OCI-LY1 (cell line): ENCODE measurements around the gene BBOF1.

Source experiments
- H2AFZ ChIP-seq: fragments of 200-600 bp; sonication (generic), shearing (Covaris generic); 2 replicates; pipeline ENCODE4 v1.6.0; 2014; ENCODE audit warnings: antibody characterized with exemption, mild to moderate bottlenecking, low read length
- H3F3A ChIP-seq: fragments of 200-600 bp; sonication (generic), shearing (Covaris generic); 2 replicates; pipeline ENCODE4 v1.6.0; 2014; ENCODE audit warnings: mild to moderate bottlenecking, antibody characterized with exemption, low read length, moderate library complexity; ENCODE audit not compliant: insufficient read depth
- H3K27ac ChIP-seq: fragments of 200-600 bp; sonication (generic); 2 replicates; pipeline ENCODE4 v1.5.1; 2014; ENCODE audit warnings: low read length, mixed run types, mild to moderate bottlenecking, low read depth; ENCODE audit not compliant: poor library complexity, severe bottlenecking
- H3K27me3 ChIP-seq: fragments of 200-600 bp; sonication (generic); 2 replicates; pipeline ENCODE4 v1.6.0; 2014; ENCODE audit warnings: antibody characterized with exemption, mild to moderate bottlenecking, low read length, moderate library complexity; ENCODE audit not compliant: insufficient read depth
- H3K36me3 ChIP-seq: fragments of 200-600 bp; sonication (generic); 2 replicates; pipeline ENCODE4 v1.6.1; 2014; ENCODE audit warnings: mild to moderate bottlenecking, antibody characterized with exemption, low read length, moderate library complexity, mixed read lengths; ENCODE audit not compliant: insufficient read depth
- H3K4me1 ChIP-seq: fragments of 200-600 bp; sonication (generic); 2 replicates; pipeline ENCODE4 v1.5.1; 2014; ENCODE audit warnings: mild to moderate bottlenecking, low read length, moderate library complexity; ENCODE audit not compliant: insufficient read depth, severe bottlenecking
- H3K4me2 ChIP-seq: fragments of 200-600 bp; sonication (generic), shearing (Covaris generic); 2 replicates; pipeline ENCODE4 v1.6.1; 2014; ENCODE audit warnings: low read length
- H3K4me3 ChIP-seq: fragments of 200-600 bp; sonication (generic); 2 replicates; pipeline ENCODE4 v1.5.1; 2014; ENCODE audit warnings: low read length, low read depth, mild to moderate bottlenecking, mixed read lengths; ENCODE audit not compliant: poor library complexity, severe bottlenecking
- H3K79me2 ChIP-seq: fragments of 200-600 bp; shearing (Covaris generic); 2 replicates; pipeline ENCODE4 v1.6.1; 2016; ENCODE audit warnings: mixed run types, low read length, mixed read lengths; ENCODE audit not compliant: insufficient read depth
- H3K9ac ChIP-seq: fragments of 200-600 bp; sonication (generic), shearing (Covaris generic); 2 replicates; pipeline ENCODE4 v1.6.1; 2014; ENCODE audit warnings: mild to moderate bottlenecking, low read length, mixed read lengths
- H3K9me2 ChIP-seq: fragments of 200-600 bp; sonication (generic), shearing (Covaris generic); 2 replicates; pipeline ENCODE4 v1.6.1; 2014; ENCODE audit warnings: low read depth, mild to moderate bottlenecking, low read length, mixed read lengths
- H3K9me3 ChIP-seq: fragments of 200-600 bp; shearing (Covaris generic); 2 replicates; pipeline ENCODE4 v1.6.1; 2014; ENCODE audit warnings: low read length, mixed read lengths
- H4K20me1 ChIP-seq: fragments of 200-600 bp; sonication (generic), shearing (Covaris generic); 2 replicates; pipeline ENCODE4 v1.6.0; 2016; ENCODE audit warnings: mild to moderate bottlenecking, low read length; ENCODE audit not compliant: insufficient read depth
- EZH2 ChIP-seq: fragments of 200-600 bp; sonication (generic), shearing (Covaris generic); IDR thresholded peaks from 2 replicates; pipeline ENCODE4 v1.8.0; 2017; ENCODE audit warnings: borderline replicate concordance, mixed run types, mild to moderate bottlenecking, antibody characterized with exemption, low read length, moderate library complexity, mixed read lengths
- TF ChIP-seq, protein P1 (sequence below): fragments of 200-600 bp; sonication (generic), shearing (Covaris generic); IDR thresholded peaks from 2 replicates; pipeline ENCODE4 v1.5.1; 2017; ENCODE audit warnings: mild to moderate bottlenecking, antibody characterized with exemption, low read length, moderate library complexity, mixed read lengths

The BBOF1 gene

DNA sequence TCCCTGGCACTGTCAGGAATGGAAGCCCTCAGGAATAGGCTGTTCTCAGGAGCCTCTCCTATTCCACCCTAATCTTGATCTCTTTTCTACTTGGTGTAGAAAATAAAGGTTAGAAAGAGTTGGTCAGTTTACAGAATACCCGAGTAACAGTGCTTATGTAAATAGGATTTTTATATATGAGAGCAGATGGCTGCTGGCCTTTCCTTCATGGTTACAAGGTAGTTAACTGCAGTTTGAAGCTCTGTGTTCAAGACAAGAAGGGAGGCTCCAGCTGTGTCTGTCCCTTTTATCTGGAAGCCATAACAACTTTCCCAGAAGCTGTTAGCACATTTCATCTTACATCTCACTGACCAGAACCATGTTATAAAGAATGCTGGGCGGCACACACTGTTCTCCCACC, 23.1 kb downstream of the BBOF1 start:
- H3K4me1 ChIP-seq: no peaks in the 10 kb centered on the region
- H3K4me3 ChIP-seq: no peak overlapping the region
- H3K9me3 ChIP-seq: no peaks in the 10 kb centered on the region
- H3K36me3 ChIP-seq: no peaks in the 10 kb centered on the region
- no peaks in the 10 kb centered on the region for H3K27me3 ChIP-seq
- no peak overlapping the region for H3K9ac ChIP-seq
- no peaks in the 10 kb centered on the region for H3K9me2 ChIP-seq
- no peak for TF ChIP-seq EZH2
- TF ChIP-seq, protein P1, sequence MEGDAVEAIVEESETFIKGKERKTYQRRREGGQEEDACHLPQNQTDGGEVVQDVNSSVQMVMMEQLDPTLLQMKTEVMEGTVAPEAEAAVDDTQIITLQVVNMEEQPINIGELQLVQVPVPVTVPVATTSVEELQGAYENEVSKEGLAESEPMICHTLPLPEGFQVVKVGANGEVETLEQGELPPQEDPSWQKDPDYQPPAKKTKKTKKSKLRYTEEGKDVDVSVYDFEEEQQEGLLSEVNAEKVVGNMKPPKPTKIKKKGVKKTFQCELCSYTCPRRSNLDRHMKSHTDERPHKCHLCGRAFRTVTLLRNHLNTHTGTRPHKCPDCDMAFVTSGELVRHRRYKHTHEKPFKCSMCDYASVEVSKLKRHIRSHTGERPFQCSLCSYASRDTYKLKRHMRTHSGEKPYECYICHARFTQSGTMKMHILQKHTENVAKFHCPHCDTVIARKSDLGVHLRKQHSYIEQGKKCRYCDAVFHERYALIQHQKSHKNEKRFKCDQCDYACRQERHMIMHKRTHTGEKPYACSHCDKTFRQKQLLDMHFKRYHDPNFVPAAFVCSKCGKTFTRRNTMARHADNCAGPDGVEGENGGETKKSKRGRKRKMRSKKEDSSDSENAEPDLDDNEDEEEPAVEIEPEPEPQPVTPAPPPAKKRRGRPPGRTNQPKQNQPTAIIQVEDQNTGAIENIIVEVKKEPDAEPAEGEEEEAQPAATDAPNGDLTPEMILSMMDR: no peak
- no peak overlapping the region for H2AFZ ChIP-seq
- H3K79me2 ChIP-seq: no peaks in the 10 kb centered on the region
- no peak overlapping the region for H3K4me2 ChIP-seq
- no peaks in the 10 kb centered on the region for H3F3A ChIP-seq
- no peak overlapping the region for H3K27ac ChIP-seq
- H4K20me1 ChIP-seq: no peaks in the 10 kb centered on the region

DNA sequence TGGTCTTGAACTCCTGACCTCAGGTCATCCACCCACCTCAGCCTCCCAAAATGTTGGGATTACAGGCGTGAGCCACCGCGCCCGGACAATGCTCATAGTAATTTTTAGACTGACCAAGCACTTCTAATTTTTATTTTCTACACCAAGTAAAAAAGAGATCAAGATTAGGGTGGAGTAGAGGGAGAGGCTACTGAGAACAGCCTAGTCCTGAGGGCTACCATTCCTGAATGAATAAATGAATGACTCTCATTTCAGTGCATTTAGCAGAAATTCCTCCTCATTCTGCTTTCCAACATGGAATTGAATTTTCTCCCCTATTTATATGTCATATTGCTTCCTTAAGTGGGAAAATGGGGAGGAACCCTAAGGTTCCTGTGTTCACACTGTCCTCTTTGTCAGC, 26.4 kb downstream of the BBOF1 start:
- no peaks in the 10 kb centered on the region for H3K36me3 ChIP-seq
- no peaks in the 10 kb centered on the region for H4K20me1 ChIP-seq
- H3K4me3 ChIP-seq: no peak overlapping the region
- TF ChIP-seq, protein P1: no peak
- TF ChIP-seq EZH2: no peak
- no peak overlapping the region for H2AFZ ChIP-seq
- no peaks in the 10 kb centered on the region for H3F3A ChIP-seq
- no peak overlapping the region for H3K4me2 ChIP-seq
- no peaks in the 10 kb centered on the region for H3K9me3 ChIP-seq
- no peaks in the 10 kb centered on the region for H3K79me2 ChIP-seq
- no peak overlapping the region for H3K27ac ChIP-seq
- H3K4me1 ChIP-seq: no peaks in the 10 kb centered on the region
- H3K27me3 ChIP-seq: no peaks in the 10 kb centered on the region
- H3K9ac ChIP-seq: no peak overlapping the region
- H3K9me2 ChIP-seq: no peaks in the 10 kb centered on the region

DNA sequence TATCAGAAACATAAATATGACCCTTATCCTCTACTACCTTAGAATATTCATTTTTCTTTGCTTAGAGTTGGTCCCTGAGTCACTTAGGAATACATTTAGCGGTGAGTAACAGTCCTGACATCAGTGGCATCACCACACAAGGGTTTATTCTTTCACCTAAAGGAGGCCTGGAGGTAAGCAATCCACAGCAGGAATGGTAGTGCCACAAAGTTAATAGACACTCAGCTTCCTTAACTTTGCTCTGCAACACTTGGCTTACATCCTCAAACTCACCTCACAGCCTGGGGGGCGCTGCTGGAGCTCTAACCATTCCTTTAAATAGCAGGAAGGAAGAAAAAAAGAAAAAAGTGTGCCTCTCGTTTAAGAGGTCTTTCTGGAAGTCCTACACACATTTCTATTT, 29.1 kb downstream of the BBOF1 start:
- Histone ChIP-seq H2AFZ (no peak overlapping the region), H3K79me2 (no peaks in the 10 kb centered on the region), H3K9ac (no peak overlapping the region), H4K20me1 (no peaks in the 10 kb centered on the region), H3K4me3 (no peak overlapping the region), H3K4me1 (no peaks in the 10 kb centered on the region), H3K36me3 (no peaks in the 10 kb centered on the region), H3F3A (no peaks in the 10 kb centered on the region), H3K9me3 (no peaks in the 10 kb centered on the region), H3K27ac (no peak overlapping the region), H3K27me3 (no peaks in the 10 kb centered on the region), H3K4me2 (no peak overlapping the region), H3K9me2 (no peaks in the 10 kb centered on the region)
- TF ChIP-seq EZH2: no peak
- TF ChIP-seq, protein P1: no peak; the same call in 1 of the 2 replicates
